DOHH2 (cell line): Measurements from ENCODE around the gene CBFA2T3.
A peak's percentile ranks its signal among the peaks of the same experiment; 100 is the strongest.

Experiments used
- H3F3A ChIP-seq: fragments of 200-600 bp; sonication (generic), shearing (Covaris generic); 2 replicates; pipeline ENCODE4 v1.6.0; 2016; ENCODE audit warnings: antibody characterized with exemption, mild to moderate bottlenecking; ENCODE audit not compliant: control insufficient read depth, insufficient read depth
- H3K27ac ChIP-seq: fragments of 200-600 bp; sonication (generic); 2 replicates; pipeline ENCODE4 v1.5.1; 2014; ENCODE audit warnings: low read depth, mild to moderate bottlenecking, low read length, moderate library complexity
- H3K27me3 ChIP-seq: fragments of 200-600 bp; sonication (generic); 2 replicates; pipeline ENCODE4 v1.6.1; 2014; ENCODE audit warnings: mild to moderate bottlenecking, low read length, mixed read lengths; ENCODE audit not compliant: control insufficient read depth
- H3K36me3 ChIP-seq: fragments of 200-600 bp; sonication (generic); 2 replicates; pipeline ENCODE4 v1.6.1; 2014; ENCODE audit warnings: mild to moderate bottlenecking, low read length, moderate library complexity, mixed read lengths; ENCODE audit not compliant: control insufficient read depth
- H3K4me1 ChIP-seq: fragments of 200-600 bp; sonication (generic); 2 replicates; pipeline ENCODE4 v1.6.1; 2014; ENCODE audit warnings: mild to moderate bottlenecking, low read length, mixed read lengths; ENCODE audit not compliant: control insufficient read depth
- H3K4me2 ChIP-seq: fragments of 200-600 bp; sonication (generic); 2 replicates; pipeline ENCODE4 v1.6.0; 2014; ENCODE audit warnings: mild to moderate bottlenecking, low read length, moderate library complexity
- H3K4me3 ChIP-seq: fragments of 200-600 bp; sonication (generic); 2 replicates; pipeline ENCODE4 v1.5.1; 2014; ENCODE audit warnings: mild to moderate bottlenecking, low read length, mixed read lengths
- H3K79me2 ChIP-seq: fragments of 200-600 bp; sonication (generic); 2 replicates; pipeline ENCODE4 v1.6.1; 2014; ENCODE audit warnings: mild to moderate bottlenecking, low read length, mixed read lengths; ENCODE audit not compliant: control insufficient read depth
- H3K9me2 ChIP-seq: fragments of 200-600 bp; sonication (generic); replicated peaks from 2 replicates; pipeline ENCODE4 v1.6.1; 2014; ENCODE audit warnings: mild to moderate bottlenecking, low read length, mixed read lengths; ENCODE audit not compliant: control insufficient read depth
- H3K9me3 ChIP-seq: fragments of 200-600 bp; sonication (generic); 2 replicates; pipeline ENCODE4 v1.6.1; 2014; ENCODE audit warnings: antibody characterized with exemption, low read length, mixed read lengths; ENCODE audit not compliant: control insufficient read depth, insufficient read depth
- H4K20me1 ChIP-seq: fragments of 200-600 bp; sonication (generic); 2 replicates; pipeline ENCODE4 v1.6.0; 2014; ENCODE audit warnings: low read depth, mild to moderate bottlenecking, antibody characterized with exemption, low read length, moderate library complexity; ENCODE audit not compliant: control insufficient read depth, insufficient read depth
- EZH2phosphoT487 ChIP-seq: fragments of 200-600 bp; sonication (generic); IDR thresholded peaks from 2 replicates; pipeline ENCODE4 v1.6.1; 2017; ENCODE audit warnings: borderline replicate concordance, mild to moderate bottlenecking, antibody characterized with exemption, low read length, moderate library complexity, mixed read lengths
- TF ChIP-seq, protein P1 (sequence below): fragments of 200-600 bp; sonication (generic); IDR thresholded peaks from one replicate; pipeline ENCODE4 v1.5.1; 2014; ENCODE audit warnings: antibody characterized with exemption, mild to moderate bottlenecking, low read depth, low read length; ENCODE audit not compliant: poor library complexity, severe bottlenecking

Gene CBFA2T3

DNA sequence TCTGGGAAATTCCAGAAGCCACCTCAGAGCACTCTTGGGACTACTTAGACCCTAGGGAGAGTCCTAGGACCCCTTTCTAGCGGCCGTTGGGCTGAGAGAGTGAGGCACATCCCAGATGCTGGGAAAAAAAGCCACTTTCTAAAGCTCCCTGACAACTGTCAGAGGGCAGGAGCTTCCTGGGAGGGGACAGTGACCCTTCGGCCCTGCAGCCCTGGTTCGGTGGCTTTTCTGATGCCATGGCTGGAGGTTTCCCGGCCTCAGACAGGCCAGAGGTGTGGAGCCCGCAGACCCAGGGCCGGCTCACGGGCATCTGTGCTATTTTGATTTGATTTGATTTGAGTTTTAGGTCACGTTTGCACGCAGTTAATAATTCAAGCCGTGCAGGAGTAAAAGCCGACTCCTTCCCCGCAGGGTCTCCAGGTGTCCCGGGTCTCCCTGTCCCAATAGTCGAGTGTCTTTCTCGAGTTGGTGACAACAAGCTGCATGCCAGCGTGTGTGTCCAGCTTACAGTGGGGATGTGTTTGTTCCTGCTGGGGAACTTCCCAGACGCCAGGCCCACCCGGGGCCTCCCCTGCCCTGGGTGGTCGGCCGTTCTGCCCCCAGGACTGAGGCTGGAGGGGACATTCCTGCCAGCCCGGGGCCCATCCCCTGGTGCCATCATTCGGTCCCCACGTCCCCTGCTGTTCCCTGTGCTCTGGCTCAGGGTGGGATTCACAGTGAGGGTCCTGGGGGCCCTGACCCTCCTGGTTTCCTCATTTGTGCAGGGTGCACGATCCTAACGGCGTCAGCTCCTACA lies 1.0 kb upstream of the CBFA2T3 start:
- Histone ChIP-seq H3F3A (peaks cover 33% of the 10 kb centered on the region), H4K20me1 (no peaks in the 10 kb centered on the region), H3K9me3 (no peaks in the 10 kb centered on the region), H3K9me2 (no peaks in the 10 kb centered on the region), H3K27ac (peak overlapping the region; percentile 98), H3K4me1 (peaks cover 98% of the 10 kb centered on the region), H3K4me2 (peak overlapping the region; percentile 88), H3K4me3 (peak overlapping the region; percentile 59), H3K36me3 (no peaks in the 10 kb centered on the region), H3K79me2 (peaks cover 7% of the 10 kb centered on the region), H3K27me3 (0 out of 2 replicates have a peak, but pooled peaks cover 4% of the 10 kb centered on the region)
- TF ChIP-seq, protein P1, sequence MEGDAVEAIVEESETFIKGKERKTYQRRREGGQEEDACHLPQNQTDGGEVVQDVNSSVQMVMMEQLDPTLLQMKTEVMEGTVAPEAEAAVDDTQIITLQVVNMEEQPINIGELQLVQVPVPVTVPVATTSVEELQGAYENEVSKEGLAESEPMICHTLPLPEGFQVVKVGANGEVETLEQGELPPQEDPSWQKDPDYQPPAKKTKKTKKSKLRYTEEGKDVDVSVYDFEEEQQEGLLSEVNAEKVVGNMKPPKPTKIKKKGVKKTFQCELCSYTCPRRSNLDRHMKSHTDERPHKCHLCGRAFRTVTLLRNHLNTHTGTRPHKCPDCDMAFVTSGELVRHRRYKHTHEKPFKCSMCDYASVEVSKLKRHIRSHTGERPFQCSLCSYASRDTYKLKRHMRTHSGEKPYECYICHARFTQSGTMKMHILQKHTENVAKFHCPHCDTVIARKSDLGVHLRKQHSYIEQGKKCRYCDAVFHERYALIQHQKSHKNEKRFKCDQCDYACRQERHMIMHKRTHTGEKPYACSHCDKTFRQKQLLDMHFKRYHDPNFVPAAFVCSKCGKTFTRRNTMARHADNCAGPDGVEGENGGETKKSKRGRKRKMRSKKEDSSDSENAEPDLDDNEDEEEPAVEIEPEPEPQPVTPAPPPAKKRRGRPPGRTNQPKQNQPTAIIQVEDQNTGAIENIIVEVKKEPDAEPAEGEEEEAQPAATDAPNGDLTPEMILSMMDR = no peak
- no peak for TF ChIP-seq EZH2phosphoT487

DNA sequence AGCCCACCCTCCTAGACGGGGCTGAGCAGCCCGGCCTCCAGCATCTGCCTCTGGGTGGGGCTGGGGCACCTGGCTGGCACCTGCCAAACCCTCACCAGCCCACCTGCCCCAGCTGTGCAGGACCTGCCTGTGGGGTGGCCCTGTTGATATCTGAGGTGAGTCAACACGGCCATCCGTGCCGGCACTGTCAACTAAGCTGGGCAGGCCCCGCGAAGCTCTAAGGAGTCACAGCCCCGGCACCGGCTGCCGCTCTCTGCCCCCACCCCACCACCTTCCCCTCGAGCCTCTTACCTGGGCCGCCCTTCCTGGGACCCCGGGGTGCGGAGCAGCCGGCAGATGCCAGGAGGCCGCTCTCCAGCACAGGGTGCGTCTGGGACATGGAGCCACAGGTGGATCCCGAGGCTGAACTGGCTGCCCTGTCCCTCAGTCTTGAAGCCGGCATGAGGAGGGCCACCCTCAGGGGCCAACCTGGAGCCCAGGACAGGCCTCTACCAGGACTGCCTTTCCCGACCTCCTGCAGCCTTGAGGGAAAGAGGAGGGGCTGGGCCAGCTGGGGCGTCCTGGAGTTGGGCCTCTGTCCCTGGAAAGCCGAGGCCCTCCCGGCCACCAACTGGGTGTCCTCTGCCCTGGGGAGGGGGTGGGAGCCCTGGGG lies 515 bp downstream of the CBFA2T3 start:
- H3K27me3 ChIP-seq = 0 out of 2 replicates have a peak, but pooled peaks cover 4% of the 10 kb centered on the region
- peak overlapping the region; percentile 98 for H3K27ac ChIP-seq
- H3K9me3 ChIP-seq = no peaks in the 10 kb centered on the region
- no peaks in the 10 kb centered on the region for H3K9me2 ChIP-seq
- H3F3A ChIP-seq = peaks cover 21% of the 10 kb centered on the region
- H4K20me1 ChIP-seq = no peaks in the 10 kb centered on the region
- TF ChIP-seq, protein P1 = no peak
- no peak for TF ChIP-seq EZH2phosphoT487
- no peaks in the 10 kb centered on the region for H3K36me3 ChIP-seq
- peak overlapping the region; percentile 88 for H3K4me2 ChIP-seq
- peak overlapping the region; percentile 59 for H3K4me3 ChIP-seq
- H3K79me2 ChIP-seq = peaks cover 7% of the 10 kb centered on the region
- peaks cover 98% of the 10 kb centered on the region for H3K4me1 ChIP-seq

DNA sequence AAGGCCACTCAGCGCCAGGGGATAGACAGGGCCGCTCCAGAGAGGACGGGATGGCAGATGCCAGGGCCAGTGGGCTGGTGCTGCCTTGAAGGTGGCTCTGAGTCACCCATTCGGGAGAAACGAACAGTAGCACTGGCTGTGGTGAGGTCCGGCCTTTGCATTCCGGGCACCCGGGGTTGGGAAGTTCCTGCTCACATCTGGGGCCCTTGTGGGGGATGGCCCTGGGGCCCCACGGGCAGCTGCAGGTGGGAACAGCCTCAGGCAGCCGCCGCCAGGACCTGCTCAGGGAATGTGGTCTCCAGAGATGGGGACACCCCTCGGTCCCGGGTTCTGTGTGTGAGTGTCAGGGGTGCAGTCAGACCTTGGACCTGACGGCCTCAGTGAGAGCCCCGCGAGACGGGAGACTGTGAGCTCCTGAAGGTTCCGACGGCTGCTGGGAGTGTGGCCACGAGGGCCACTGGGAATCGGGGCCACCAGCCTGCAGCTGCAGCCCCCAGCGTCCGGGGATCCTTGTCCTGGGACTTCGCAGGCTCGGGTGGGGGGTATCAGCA lies 1.4 kb downstream of the CBFA2T3 start:
- H3K27me3 ChIP-seq = 0 out of 2 replicates have a peak, but pooled peaks cover 4% of the 10 kb centered on the region
- no peaks in the 10 kb centered on the region for H3K9me2 ChIP-seq
- peak overlapping the region; percentile 88 for H3K4me2 ChIP-seq
- no peak for TF ChIP-seq EZH2phosphoT487
- TF ChIP-seq, protein P1 = no peak
- H3K79me2 ChIP-seq = peaks cover 7% of the 10 kb centered on the region
- H3K9me3 ChIP-seq = no peaks in the 10 kb centered on the region
- H3K4me1 ChIP-seq = peaks cover 100% of the 10 kb centered on the region
- no peaks in the 10 kb centered on the region for H3K36me3 ChIP-seq
- H4K20me1 ChIP-seq = no peaks in the 10 kb centered on the region
- peak overlapping the region; percentile 59 for H3K4me3 ChIP-seq
- H3K27ac ChIP-seq = peak overlapping the region; percentile 98
- H3F3A ChIP-seq = peaks cover 15% of the 10 kb centered on the region
